Prostate gland (tissue), 2 donors: ENCODE data around the gene CLEC4D.

Source experiments
- CTCF ChIP-seq, 4 experiments: fragments of 200-600 bp in 2 of 4; fragments of 450-650 bp in 2 of 4; sonication (generic) in 2 of 4; IDR thresholded peaks; 1 replicate in 3 of 4; 2 replicates in 1 of 4; pipeline ENCODE4 v1.5.1; 2016 to 2019; ENCODE audit warnings: antibody characterized with exemption in 4 of 4, mild to moderate bottlenecking in 2 of 4, moderate library complexity in 2 of 4
- POLR2A ChIP-seq: fragments of 450-650 bp; IDR thresholded peaks from one replicate; pipeline ENCODE4 v1.6.1; 2016; ENCODE audit warnings: antibody characterized with exemption, mild to moderate bottlenecking

- no peak for TF ChIP-seq CTCF (IDR thresholded peaks at IDR 0.05)
- no peak for TF ChIP-seq POLR2A
Observed at GRCh38 chr12:8493084-8493483, 20.2 kb upstream of the CLEC4D start.
